RWPE2 (cell line): ENCODE data around the gene SLC26A6.

Source experiments
- ATAC-seq: fragments of 200-7000 bp; cut with Tn5 transposase; 3 replicates; pipeline ENCODE4 v1.9.1; 2021; ENCODE audit warnings: low read depth
- DNase-seq: peaks from one replicate; pipeline ENCODE4 v3.0.0-alpha.2; 2020; ENCODE audit warnings: low spot score
- H3K27ac ChIP-seq: fragments of 450-650 bp; 2 replicates; pipeline ENCODE4 v1.5.1; 2017; ENCODE audit warnings: mild to moderate bottlenecking; ENCODE audit not compliant: poor library complexity, severe bottlenecking
- H3K27me3 ChIP-seq: fragments of 250-450 bp; sonication (Bioruptor Pico); 2 replicates; pipeline ENCODE4 v1.5.1; 2021; ENCODE audit warnings: mild to moderate bottlenecking, moderate library complexity; ENCODE audit not compliant: insufficient read depth, poor library complexity, severe bottlenecking
- H3K36me3 ChIP-seq: fragments of 250-450 bp; sonication (Bioruptor Pico); 2 replicates; pipeline ENCODE4 v1.5.1; 2020; ENCODE audit warnings: low read depth, mild to moderate bottlenecking, moderate library complexity
- H3K4me1 ChIP-seq: fragments of 250-450 bp; sonication (Bioruptor Pico); 2 replicates; pipeline ENCODE4 v1.5.1; 2021; ENCODE audit warnings: mild to moderate bottlenecking, moderate library complexity; ENCODE audit not compliant: insufficient read depth, poor library complexity, severe bottlenecking
- H3K4me3 ChIP-seq: fragments of 250-450 bp; sonication (Bioruptor Pico); 2 replicates; pipeline ENCODE4 v1.5.1; 2021; ENCODE audit warnings: mild to moderate bottlenecking, moderate library complexity; ENCODE audit not compliant: severe bottlenecking
- H3K9me3 ChIP-seq: fragments of 250-450 bp; sonication (Bioruptor Pico); 2 replicates; pipeline ENCODE4 v1.5.1; 2021; ENCODE audit warnings: mild to moderate bottlenecking, moderate library complexity; ENCODE audit not compliant: severe bottlenecking
- CTCF ChIP-seq: fragments of 450-650 bp; IDR thresholded peaks from one replicate; pipeline ENCODE4 v1.5.1; 2017; ENCODE audit warnings: mild to moderate bottlenecking, moderate library complexity; ENCODE audit not compliant: poor library complexity, severe bottlenecking

The SLC26A6 gene

GRCh38 chr3:48655606-48656005 lies 20.3 kb upstream of the SLC26A6 start:
- Histone ChIP-seq H3K27ac (peak overlapping the region; percentile 27), H3K27me3 (no peaks in the 10 kb centered on the region), H3K4me1 (no peaks in the 10 kb centered on the region), H3K36me3 (no peaks in the 10 kb centered on the region), H3K9me3 (no peaks in the 10 kb centered on the region), H3K4me3 (peak overlapping the region; percentile 36)
- no peak for DNase-seq
- TF ChIP-seq CTCF: no peak
- ATAC-seq: no peak; the same call in 2 of the 3 replicates

DNA sequence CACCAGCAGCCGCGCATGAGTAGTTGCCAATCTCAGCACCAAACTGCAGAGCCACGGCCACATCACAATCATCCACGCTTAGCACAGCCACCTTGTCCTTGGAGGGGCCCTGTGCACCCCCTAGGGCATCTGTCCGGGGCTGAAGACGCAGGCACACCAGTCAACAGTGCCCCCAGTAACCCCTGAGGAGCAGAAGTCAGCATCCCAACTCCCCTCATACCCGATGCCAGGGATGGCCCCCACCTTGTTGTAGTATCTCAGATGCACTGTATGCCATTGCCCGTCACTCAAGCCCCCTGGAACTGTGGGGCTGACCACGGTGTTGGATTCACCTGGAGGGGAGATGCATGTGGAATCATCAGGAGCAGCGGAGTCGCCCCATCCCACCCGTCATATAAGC lies 19.8 kb upstream of the SLC26A6 start:
- Histone ChIP-seq H3K27ac (peak overlapping the region; percentile 27), H3K27me3 (no peaks in the 10 kb centered on the region), H3K36me3 (no peaks in the 10 kb centered on the region), H3K4me1 (no peaks in the 10 kb centered on the region), H3K9me3 (no peaks in the 10 kb centered on the region), H3K4me3 (no peak overlapping the region)
- DNase-seq (no peak), ATAC-seq (no peak)
- TF ChIP-seq CTCF: no peak

- TF ChIP-seq CTCF: no peak
- no peaks in the 10 kb centered on the region for H3K36me3 ChIP-seq
- no peak overlapping the region for H3K4me3 ChIP-seq
- ATAC-seq: no peak
- H3K9me3 ChIP-seq: no peaks in the 10 kb centered on the region
- H3K27me3 ChIP-seq: no peaks in the 10 kb centered on the region
- H3K27ac ChIP-seq: no peak overlapping the region
- no peak for DNase-seq
- H3K4me1 ChIP-seq: no peaks in the 10 kb centered on the region
Observed at GRCh38 chr3:48652923-48653715, 17.9 kb upstream of the SLC26A6 start.

- ATAC-seq: no peak
- no peak overlapping the region for H3K27ac ChIP-seq
- no peaks in the 10 kb centered on the region for H3K9me3 ChIP-seq
- no peaks in the 10 kb centered on the region for H3K36me3 ChIP-seq
- no peak overlapping the region for H3K4me3 ChIP-seq
- no peak for DNase-seq
- H3K4me1 ChIP-seq: no peaks in the 10 kb centered on the region
- H3K27me3 ChIP-seq: no peaks in the 10 kb centered on the region
- no peak for TF ChIP-seq CTCF
Observed at GRCh38 chr3:48651771-48652170, 16.5 kb upstream of the SLC26A6 start.

DNA sequence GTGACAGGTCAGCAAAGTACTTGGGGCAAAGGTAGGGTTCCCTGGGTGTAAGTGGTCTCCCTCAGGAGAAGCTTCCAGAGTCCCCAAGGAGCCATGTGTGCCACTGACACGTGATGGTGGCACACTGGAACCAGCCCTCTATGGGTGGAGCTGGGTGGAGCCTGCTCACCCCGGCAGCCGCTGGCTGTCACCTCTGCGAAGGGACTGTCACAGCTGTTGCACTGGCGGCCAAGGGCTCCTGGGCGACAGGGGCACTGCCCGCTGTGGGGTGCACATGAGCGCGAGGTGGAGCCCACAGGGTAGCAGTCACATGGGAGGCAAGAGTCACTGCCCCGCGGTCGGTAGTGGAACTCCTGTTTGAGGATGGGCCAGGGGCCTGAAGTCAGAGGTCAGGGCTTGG lies 15.5 kb upstream of the SLC26A6 start:
- DNase-seq (no peak), ATAC-seq (no peak)
- Histone ChIP-seq H3K36me3 (no peaks in the 10 kb centered on the region), H3K27me3 (no peaks in the 10 kb centered on the region), H3K4me1 (no peaks in the 10 kb centered on the region), H3K27ac (no peak overlapping the region), H3K9me3 (no peaks in the 10 kb centered on the region), H3K4me3 (no peak overlapping the region)
- no peak for TF ChIP-seq CTCF
